GM19239 (cell line): ENCODE measurements around the gene CNOT4.
"Not testable (repeated sequence)": the region's sequence is repeated elsewhere in the genome, so short reads cannot be mapped to it uniquely, and the experiment has no call there.

ENCODE experiments used
- DNase-seq: peaks from one replicate; pipeline ENCODE4 v3.0.0; 2011; ENCODE audit warnings: low spot score; ENCODE audit not compliant: insufficient read length
- FAIRE-seq: peaks from 2 replicates; lab custom pipeline; 2011; peaks lifted over from hg19 to GRCh38; lab: Jason Lieb, UNC

Gene CNOT4

DNA sequence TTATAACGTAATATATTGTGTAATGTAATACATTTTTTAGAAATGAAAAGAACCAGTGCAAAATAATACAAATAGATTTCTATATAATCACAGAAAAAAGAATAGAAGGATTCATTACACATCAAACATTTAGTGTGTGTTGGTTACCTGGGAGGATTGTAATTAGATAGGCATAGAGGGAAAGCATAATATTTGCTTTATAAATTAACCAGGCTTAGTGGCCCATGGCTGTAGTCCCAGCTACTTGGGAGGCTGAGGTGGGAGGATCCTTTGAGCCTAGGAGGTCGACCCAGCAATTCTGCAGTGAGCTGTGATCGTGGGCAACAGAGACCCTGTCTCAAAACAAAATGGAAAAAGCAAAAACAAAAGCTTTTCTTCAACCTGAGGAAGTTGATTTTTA lies 5.0 kb upstream of the CNOT4 start:
- no peak for DNase-seq
- no peak for FAIRE-seq

DNA sequence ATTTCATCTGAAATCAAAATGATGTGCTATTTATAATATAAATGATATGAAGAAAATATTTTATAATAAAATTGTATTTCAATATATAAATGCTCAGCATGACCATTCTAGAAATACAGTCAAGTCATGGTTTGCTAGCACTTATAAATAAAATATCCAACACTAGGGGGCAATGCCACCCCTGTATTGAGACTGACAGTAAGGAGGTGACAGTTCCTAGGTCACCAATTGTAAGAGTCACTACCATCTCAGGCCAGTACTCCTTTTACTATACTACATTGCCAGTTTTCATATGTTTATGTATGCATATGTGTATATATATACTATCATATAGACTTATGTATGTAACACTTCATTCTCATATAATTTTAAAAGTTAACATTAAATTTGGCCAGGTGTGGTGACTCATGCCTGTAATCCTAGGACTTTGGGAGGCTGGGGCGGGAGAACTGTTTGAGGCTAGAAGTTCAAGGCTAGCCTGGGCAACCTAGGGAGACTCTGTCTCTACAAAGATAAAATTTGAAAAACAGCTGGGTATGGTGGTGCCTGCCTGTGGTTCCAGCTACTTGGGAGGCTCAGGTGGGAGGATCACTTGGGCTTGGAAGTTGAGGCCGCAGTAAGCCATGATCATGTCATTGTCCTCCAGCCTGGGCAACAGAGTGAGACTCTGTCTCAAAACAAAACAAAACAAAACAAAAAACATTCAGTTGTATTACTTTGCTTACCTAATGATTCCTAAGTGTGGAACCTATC lies 2.4 kb upstream of the CNOT4 start:
- no peak for FAIRE-seq

DNA sequence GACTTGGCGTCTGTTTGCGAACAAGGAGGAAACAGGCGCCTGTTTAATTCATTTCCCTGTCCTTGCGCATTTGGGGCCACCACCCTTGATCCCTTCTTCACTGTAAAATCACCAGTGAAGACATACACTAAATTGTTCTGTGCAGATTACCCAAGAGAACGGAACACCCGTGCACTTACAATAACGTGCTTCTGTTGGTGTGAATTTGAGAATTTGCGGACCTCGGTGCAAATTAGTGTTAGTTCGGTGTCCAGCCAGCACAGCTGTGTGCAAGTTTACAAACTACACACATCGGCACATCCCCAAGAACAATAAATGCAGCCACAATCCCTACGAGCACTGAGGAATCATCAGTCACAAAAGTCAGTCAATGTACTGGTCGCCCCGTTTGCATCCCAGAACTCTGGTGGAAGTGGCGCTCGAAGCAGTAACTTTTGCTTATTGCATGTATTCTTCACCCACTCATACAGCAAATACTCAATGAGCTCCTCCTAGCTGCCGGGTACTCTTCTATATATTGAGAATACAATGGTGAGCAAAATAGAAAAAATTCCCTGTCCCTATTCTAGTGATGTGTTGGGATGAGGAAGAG lies 786 bp upstream of the CNOT4 start:
- FAIRE-seq (peak; percentile 60), DNase-seq (no peak)

More for the DNA sequence above, 2.4 kb upstream of the CNOT4 start:
- peak; percentile 28 for DNase-seq

DNA sequence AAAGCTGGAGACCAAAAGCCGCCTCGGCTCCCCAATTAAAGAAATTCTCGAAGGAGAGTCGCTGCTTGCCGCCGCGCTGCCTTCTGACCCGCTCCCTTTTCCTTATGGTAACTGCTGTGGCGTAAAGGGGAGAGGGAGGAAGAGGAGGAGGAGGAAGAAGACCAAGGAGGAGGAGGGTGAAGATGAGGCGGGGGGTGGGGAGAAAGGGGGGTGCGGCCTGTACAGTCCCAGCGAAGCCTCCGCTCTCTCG lies 388 bp downstream of the CNOT4 start:
- FAIRE-seq = no peak

DNA sequence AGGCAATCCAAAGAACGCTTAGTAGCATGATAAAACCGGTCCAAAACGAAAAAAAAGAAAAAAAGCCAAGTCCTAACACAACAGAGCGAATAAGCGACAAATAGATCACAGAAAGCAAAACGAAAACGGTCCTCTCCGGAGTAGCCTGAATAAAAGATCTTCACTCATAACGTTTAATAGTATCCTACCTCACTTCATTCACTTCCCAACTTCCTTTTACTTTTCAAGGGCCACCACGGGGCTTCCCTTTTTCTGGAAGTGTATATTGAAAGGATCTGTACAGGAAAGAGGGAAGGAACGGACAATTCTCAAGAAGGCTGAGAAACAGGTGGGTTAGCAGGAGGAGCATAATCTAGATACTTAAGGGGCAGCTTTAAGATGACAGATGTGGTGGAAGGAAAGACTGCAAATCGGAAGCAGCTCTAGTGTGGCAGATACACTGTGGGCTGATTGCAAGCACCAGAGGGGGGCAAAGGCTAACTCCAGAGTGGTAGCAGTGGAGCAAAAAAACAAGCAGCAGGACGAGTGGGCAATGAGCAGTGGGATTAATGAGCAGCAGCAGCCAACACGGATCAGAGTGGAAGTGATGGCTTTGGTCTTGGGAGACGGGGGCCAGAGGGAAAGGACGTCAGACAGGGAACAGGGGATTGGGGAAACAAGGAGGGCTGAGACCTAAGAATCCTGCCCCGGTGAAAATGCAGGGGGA lies 866 bp downstream of the CNOT4 start:
- FAIRE-seq = peak; percentile 61
- DNase-seq = peak; percentile 8

More for the DNA sequence above, 388 bp downstream of the CNOT4 start:
- no peak for DNase-seq

DNA sequence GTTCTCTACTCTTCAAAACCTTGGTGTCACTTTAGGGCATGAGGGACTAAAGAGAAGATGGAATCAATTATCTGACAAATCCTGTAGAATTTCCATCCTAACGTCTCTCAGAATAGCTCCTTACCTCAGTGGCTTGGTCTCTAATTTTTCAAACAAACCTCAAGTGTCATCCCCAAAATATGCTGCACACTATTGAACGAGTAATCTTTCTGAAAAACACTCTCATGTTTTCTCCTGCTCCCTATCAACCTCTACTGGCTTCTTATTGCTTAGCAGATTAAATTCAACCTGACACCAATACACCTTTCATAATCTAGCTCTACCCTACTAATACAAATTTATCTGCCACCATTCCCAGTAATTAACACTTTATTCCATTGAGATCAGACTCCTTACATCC lies 8.5 kb downstream of the CNOT4 start:
- DNase-seq (no peak), FAIRE-seq (no peak)

DNA sequence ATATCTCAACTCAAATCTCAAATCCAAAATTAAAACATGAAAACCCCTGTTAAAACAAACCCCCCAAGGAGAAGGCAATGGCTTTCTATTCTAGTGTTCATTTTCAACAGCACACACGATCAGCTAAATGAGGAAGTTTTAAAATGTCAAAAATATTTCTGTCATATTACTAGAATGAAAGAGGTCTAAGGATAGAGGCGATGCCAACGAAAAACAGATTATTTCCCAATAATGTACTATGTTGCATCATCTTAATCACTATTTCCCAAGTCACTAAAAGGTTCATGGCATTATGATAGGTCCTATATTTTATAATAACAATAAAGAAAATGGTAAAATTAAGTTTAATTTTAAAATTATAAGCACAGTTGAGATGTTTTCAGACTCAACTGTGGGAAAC lies 10.1 kb downstream of the CNOT4 start:
- FAIRE-seq = no peak
- DNase-seq = no peak

DNA sequence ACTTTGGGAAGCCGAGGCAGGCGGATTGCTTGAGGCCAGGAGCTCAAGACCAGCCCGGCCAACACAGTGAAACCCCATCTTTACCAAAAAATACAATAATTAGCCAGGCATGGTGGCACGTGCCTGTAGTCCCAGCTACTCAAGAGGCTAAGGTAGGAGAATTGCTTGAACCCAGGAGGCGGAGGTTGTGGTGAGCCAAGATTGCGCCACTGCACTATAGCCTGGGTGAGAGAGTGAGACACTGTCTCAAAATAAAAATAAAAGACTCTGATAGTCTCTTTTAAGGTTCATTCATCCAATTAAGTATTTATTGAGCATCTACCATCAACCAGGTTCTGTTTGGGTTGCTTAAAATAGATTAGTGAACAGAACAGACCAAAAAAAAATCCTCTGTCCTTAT lies 12.7 kb downstream of the CNOT4 start:
- not testable (repeated sequence) for DNase-seq, FAIRE-seq

DNA sequence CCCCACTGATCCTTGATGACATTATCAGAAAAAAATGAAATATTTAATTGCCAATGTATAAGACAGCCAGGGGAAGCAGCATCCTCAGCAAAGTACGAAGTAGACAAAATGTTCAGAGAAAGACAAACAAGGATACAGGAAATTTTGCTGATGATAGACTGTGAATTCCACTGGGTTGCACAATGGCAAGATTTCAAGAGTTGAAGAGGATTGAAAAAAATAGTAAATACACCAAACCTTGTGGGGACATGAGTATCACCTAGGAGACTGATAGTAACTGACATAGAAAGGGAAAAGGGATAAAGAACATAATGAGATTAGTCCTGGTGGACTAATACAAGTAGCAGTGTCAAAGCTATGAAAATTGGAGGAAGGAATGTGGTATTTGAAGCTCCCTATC lies 16.5 kb downstream of the CNOT4 start:
- DNase-seq (no peak), FAIRE-seq (no peak)

DNA sequence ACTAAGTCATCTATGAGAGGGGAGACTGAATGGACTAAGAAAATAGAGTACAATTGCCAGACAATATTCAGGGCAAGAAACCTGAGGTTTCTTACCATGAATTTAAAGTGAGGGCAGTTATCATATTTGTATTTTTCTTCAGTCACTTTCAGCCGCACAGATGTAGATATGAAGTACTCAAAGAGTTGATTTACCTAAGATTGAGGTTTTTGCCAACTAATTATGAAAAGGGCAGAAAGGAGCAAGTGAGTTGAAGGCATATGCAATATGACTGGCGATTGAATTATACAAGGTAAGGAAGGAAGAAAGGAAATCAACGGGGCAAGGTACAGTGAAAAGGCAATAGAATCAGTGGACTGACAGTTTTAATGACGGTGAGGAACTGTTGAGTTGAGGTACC lies 17.8 kb downstream of the CNOT4 start:
- no peak for FAIRE-seq

DNA sequence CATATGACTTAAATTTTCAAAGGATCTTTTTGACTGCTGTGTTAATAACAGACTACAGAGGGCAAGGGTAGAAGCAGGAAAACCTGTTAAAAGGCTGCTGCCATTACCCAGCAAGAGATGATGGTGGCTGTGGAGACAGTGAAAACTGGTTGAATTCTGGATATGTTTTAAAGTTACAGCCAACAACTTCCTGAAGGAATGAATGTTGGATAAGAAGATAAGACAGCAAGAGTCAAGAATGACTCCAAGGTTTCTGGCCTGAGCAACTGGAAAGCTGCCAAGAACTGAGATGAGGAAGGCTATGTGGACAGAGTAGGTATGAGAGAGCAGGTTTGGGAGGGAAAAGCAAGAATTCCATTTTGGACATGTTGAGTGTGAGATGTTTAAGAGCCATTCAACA lies 19.1 kb downstream of the CNOT4 start:
- FAIRE-seq = no peak
- no peak for DNase-seq

More for the DNA sequence above, 17.8 kb downstream of the CNOT4 start:
- DNase-seq = no peak

DNA sequence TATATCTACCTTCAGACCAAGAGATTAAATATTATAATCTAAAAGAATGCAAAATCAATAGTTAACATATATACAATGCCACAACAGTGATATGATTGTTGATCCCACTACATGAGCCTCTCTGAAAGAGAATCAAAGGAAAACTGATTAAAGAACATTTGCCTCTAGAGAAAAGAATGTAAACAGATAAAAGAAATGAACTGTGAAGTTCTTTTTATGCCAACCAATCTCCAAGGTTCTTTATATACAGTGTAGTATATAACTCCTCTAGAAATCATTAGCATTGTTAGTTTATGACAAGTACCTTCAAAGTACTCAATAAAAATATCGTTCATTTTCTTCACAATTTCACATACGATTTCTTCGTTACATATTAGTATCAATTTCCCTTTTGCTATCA lies 20.1 kb downstream of the CNOT4 start:
- FAIRE-seq (no peak), DNase-seq (no peak)

DNA sequence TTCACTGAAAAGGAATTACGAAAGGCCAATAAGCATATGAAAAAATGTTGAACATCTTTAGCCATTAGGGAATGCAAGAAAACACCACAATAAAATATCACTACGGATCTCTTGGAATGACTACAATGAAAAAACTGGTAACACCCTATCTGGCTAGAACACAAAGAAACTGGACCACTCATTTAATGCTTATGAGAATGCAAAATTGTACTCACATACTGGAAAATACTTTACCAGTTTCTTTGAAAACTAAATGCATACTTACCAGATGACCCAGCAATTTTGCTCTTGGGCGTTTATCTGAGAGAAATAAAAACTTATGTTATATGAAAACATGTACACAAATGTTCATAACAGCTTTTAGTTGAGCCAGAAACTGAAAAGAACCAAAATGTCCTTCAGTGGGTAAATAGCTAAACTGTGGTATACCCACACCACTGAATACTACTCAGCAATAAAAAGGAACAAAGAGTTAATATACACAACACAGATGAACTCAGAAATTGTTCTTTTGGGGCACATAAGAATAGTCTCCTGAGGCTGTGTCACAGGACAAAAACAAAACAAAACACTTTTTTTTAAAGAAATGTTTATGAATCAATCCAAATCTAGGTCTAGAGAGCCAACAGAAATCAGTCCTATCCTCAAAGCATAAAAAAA lies 23.5 kb downstream of the CNOT4 start:
- FAIRE-seq (no peak), DNase-seq (no peak)

DNA sequence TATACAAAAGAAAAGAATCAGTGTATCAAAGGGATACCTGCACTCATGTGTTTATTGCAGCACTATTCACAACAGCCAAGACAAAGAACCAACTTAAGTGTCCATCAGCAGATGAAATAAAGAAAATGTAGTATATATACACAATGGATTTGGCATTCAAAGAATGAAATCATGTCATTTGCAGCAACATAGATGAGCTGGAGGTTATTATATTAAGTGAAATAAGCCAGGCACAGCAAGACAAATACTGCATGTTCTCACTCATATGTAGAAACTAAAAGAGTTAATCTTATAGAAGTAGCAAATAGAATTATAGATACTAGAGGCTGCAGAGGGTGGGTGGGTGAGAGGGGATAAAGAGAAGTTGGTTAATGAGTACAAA lies 28.3 kb downstream of the CNOT4 start:
- DNase-seq (no peak), FAIRE-seq (no peak)

DNA sequence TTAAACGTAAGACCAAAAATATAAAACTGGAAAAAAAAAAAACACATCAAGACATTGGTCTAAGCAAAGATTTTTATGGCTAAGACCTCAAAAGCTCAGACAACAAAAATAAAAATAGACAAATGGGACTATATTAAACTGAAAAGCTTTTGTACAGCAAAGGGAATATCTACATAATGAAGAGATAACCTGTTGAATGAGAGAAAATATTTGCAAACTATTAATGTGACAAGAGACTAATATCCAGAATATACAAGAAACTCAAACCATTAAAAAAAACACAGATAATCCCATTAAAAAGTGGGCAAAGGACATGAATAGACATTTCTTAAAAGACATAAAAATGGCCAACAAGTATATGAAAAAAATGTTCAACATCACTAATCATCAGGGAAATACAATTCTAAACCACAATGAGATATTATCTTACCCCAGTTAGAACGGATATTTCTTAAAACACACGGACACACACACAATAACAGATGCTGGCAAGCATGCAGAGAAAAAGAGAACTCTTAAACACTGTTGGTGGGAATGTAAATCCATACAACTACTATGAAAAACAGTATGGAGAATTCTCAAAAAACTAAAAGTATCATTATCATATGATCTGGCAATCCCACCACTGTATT lies 28.8 kb downstream of the CNOT4 start:
- no peak for DNase-seq
- no peak for FAIRE-seq

DNA sequence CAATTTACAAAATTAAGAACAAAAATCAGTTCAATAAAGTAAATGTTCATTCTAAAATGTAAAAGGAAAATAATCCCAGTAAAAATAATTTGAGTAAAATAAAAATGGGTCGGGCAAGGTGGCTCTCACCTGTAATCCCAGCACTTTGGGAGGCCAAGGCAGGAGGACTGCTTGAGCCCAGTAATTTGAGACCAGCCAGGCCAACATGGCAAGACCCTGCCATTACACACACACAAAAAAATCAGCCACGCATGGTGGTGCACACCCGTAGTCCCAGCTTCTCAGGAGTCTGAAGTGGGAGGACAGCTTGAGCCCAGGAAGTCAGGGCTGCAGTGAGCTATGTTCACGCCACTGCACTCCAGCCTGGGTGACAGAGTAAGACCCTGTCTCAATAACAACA lies 34.4 kb downstream of the CNOT4 start:
- no peak for FAIRE-seq
- no peak for DNase-seq

DNA sequence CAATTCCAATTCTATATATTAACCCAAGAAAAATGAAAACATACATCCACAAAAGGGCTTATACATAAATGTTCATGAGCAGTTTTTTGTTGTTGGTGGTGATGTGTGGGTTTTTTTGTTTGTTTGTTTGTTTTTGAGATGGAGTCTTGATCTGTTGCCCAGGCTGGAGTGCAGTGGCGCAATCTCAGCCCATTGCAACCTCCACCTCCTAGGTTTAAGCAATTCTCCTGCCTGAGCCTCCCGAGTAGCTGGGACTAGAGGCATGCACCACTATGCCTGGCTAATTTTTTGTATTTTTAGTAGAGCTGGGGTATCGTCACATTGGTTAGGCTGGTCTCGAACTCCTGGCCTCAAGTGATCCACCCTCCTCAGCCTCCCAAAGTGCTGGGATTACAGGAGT lies 40.2 kb downstream of the CNOT4 start:
- FAIRE-seq, DNase-seq: not testable (repeated sequence)

DNA sequence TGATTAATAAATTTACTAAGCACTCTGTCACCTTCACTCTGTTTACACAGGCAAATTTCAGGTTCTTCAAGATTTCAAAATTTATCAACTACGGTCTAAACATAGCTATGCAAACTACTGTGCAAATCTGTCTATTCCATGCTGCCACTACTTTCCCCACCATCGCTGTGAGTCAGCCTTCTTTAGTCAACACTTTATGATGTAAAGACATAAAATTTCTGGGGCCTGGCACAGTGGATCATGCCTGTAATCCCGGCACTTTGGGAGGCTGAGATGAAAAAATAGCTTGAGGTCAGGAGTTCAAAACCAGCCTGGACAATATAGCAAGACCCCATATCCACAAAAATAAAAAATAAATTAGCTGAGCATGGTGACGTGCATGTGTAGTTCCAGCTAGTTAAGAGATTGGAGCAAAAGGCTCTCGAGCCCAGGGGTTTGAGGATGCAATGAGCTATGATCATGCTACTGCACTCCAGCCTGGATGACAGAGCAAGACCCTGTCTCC lies 42.6 kb downstream of the CNOT4 start:
- DNase-seq = no peak
- no peak for FAIRE-seq

DNA sequence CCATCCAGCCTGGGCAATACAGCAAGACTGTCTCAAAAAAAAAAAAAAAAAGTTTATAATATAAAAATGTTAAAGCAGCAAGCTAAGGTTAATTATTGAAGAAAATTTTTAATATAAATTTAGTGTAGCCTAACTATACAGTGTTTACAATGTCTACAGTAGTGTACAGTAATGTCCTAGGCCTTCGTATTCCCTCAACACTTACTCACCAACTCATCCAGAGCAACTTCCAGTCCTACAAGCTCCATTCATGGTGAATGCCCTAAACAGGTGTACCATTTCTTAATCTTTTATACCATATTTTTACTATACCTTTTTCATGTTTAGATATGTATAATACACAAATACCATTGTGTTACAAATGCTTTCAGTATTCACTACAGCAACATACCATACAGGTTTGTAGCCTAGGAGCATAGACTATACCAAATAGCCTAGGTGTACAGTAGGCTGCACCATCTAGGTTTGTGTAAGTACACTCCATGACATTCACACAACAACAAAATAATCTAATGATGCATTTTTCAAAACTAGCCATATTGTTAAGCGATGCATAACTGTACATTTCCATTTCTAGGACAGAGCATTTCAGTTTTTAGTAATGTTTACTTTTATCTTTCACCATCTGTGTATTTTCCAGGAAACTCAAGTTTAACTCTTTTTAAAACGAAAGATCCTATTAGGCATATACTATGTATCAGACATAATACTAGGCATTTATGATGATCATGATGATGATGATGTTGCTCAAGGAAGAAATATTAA lies 43.3 kb downstream of the CNOT4 start:
- no peak for FAIRE-seq

DNA sequence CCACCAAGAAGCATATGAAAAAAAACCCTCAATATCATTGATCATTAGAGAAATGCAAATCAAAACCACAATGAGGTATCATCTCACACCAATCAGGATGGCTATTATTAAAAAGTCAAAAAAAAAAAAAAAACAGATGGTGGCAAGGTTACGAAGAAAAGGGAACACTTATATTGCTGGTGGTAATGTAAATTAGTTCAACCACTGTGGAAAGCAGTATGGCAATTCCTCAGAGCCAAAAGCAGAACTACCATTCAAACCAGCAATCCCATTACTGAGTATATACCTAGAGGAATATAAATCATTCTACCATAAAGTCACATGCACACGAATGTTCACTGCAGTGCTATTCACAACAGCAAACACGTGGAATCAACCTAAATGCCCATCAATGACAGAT lies 46.0 kb downstream of the CNOT4 start:
- no peak for FAIRE-seq

More for the DNA sequence above, 43.3 kb downstream of the CNOT4 start:
- DNase-seq = no peak

More for the DNA sequence above, 46.0 kb downstream of the CNOT4 start:
- no peak for DNase-seq
